GM18907 (cell line): Measurements from ENCODE around the gene PBX3.

ENCODE experiments used
- ATAC-seq: cut with Tn5 transposase; IDR thresholded peaks from one replicate; pipeline ENCODE4 v1.9.1; 2021; ENCODE audit warnings: mild to moderate bottlenecking, moderate library complexity; ENCODE audit not compliant: unreplicated experiment

Gene PBX3

DNA sequence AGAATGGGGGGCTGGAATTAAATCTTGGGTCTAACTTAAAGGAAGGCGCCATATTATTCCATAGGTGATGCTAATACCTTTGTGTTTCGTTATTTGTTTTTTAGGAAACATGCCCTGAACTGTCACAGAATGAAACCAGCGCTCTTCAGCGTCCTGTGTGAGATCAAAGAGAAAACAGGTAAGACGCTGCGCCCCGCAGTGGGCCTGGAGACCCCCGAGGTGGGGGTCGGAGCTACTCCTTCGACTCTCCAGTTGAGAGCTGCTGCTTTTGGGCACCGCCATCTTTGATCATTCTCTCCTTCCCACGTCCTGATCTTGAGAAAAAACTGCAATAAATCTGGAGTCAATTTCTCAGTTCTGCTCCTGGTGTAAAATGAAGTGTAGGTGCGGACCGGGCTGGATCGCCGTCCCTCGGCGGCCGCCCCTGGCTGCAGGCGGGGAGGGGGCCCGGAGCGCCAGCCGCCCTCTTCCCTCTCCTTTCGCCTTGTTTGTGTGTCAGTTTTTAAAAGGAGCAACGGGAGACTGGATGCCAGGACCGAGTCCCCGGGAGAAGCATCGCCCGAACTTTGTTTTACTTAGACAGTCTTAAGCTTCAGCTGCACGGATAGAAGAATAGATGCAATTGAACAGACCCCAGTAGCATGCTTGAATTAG lies 1.4 kb downstream of the PBX3 start:
- ATAC-seq: no peak

DNA sequence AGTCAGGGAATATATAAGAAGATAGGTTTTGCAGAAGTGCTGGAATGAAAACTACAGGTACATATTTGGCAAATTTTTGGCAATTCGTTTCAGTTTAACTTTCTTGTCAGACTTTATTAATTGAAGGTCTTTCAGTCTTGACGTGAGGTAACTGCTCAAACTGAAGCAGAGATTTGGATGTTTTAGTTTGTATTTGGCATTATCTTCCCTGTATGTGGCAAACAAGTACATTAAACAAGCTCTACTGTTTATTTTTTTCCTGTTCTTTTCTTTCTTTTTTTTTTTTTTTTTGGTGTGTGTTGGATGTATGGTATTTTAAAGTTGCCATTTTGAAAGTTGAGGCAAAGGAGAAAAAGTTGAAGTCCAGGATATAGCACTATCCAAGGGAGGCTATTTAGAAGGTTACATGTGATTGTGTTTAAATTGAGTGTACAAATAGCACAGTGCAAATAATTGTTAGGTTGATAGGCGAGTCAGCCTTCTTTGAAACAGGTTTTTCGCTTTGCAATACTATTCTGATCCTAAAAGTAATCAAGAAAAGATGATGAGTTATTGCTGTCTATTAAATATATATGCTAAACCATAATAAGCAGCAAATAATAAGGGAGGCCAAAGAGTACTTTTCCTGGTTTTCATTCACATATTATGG lies 2.2 kb downstream of the PBX3 start:
- ATAC-seq: no peak

DNA sequence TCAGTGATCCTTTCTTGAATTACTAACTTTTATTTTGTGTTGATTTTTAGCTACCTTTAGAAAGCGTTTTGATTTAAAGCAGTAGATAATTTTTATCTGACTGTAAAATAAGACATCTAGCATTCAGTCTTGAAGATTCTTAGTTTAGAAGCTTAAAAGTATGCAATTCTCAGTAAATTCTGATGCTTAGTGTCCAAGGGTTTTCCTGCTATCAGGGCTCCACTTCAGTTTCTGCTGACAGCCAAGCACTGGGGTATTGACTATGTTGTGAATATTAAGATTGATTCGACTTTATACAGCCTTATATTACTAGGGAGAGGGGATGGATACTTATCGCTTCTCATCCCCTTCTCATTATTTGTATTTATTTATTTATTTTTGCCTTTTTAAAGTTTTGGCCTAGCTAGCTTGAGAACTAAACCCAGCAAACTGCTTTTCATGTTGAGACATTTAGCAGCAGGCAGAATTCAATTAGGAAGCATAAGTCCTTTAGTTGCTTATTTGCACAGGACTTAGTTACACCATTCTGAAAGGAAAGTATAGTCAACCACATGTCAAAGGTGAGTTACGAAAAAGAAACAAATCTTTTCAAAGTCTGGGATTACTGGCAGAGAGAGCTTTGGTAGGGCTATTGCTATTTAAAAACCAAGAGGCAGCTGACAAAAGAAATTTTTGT lies 2.9 kb downstream of the PBX3 start:
- ATAC-seq: no peak

- no peak for ATAC-seq
Measured at GRCh38 chr9:125750627-125751011, 3.4 kb downstream of the PBX3 start.

- ATAC-seq: no peak
Measured at GRCh38 chr9:125752070-125752628, 5.0 kb downstream of the PBX3 start.

GRCh38 chr9:125754096-125754495 lies 6.9 kb downstream of the PBX3 start:
- no peak for ATAC-seq

DNA sequence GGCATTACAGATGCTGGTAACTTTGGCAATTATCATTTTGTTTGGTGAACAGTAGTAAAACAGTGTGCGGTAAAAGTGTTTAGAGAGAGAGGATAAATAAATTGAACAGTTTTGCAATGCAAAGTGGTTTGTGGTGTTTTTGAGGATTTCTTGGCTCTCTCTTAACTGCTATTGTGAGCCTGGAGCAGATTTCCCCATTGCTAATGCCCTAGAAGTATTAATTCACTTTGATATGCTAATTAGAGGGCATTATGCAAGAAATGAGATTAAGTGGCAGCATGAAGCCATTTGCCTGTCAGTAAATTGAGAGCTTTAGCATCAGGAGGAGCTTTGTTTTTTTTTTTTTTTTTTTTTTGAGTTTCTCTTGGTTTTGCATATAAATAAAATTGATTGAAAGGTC lies 8.2 kb downstream of the PBX3 start:
- no peak for ATAC-seq

- no peak for ATAC-seq
Measured at GRCh38 chr9:125756518-125756917, 9.3 kb downstream of the PBX3 start.

GRCh38 chr9:125757834-125758233 lies 10.7 kb downstream of the PBX3 start:
- no peak for ATAC-seq

- ATAC-seq: no peak
Measured at GRCh38 chr9:125758986-125759763, 12.0 kb downstream of the PBX3 start.

DNA sequence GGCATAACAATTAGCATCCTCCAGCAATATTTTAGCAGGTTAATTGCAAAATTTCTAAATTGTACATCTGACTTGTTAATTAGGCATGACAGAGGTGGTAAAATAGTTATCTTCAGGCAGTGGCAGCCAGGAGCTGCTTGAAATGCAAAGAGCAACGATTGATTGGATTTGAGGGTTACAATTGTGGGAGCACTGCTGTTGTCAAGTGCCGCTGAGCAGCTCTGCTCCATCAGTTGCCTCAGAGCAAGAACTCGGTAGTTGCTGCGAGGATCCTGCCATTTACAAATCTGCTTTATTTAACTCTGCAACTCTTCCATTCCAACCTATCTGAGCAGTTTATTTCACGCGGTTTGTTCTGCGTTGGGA lies 12.6 kb downstream of the PBX3 start:
- ATAC-seq: no peak

- ATAC-seq: no peak
Measured at GRCh38 chr9:125760537-125760936, 13.4 kb downstream of the PBX3 start.

DNA sequence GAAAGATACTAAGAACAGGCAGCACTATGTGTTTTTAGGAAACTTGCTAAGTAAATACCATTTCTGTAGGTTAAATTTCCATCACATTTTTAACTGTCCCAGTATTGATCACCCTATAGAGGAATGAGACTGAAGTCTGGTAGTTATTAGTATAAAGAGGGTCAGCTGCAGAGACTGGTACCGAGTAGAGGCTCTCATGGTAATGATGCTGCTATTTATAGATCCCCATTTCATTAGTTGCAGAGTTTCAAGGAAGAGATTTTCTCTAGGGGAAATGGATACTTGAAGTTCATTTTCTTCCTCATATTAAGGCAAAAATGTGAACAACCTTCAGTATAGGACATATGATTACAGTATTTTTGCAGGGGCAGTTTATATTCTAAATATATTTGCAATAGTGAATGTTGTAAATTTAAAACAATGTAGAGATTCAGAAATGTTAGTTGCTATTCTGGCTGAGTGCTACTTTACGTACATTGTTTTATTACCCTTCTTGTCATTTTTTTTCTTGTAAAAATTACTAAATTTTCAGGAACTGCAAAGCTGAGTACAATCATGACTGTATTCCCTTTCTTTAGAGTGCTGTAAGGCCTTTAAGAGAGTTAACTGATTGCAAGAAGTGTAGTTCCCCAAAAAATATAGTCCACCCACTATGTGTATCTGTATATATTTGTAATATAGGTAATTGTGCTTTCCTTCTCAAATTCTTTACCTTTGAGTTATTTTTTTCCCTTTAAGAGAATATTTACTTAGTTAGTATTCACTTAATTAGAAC lies 14.7 kb downstream of the PBX3 start:
- ATAC-seq: no peak

DNA sequence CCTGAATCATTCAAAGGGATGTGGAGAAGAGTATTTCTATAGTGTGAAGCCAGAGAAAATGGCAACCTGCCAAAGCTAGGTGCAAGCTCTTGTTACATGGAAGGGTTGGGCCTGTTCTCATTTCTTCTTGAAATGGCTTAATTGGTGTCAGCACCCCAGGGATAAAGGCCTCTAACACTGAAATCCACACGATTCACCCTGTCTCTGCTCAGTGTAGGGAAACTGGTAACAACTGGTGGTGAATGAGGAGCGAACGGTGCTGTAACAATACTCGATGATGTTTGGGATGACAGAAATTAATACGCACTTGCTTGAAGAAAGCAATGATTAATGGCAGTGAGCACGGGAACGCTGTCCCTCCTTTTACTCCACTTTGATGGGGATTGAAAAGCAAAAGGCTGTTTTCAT lies 16.2 kb downstream of the PBX3 start:
- ATAC-seq: no peak

- no peak for ATAC-seq
Measured at GRCh38 chr9:125764198-125764597, 17.0 kb downstream of the PBX3 start.

GRCh38 chr9:125766468-125767221 lies 19.5 kb downstream of the PBX3 start:
- no peak for ATAC-seq

DNA sequence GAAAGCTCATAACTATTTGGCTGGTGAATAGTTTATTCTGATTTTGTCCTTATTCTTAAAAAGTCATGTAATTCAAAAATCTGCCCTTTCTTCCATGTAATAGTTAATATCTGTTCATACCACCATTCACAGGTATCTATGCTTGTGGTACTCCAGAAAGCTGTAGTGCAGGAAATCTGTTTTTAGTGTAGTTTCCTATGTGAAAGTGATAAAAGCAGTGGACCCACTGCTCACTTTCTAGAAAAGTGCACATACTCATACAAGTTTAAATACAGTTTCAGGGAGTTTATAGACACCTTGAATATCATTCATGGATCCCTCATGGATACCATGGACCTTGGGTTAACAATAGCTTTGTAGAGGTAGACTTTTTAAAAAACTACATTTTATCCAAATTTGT lies 20.2 kb downstream of the PBX3 start:
- ATAC-seq: peak; percentile 53

DNA sequence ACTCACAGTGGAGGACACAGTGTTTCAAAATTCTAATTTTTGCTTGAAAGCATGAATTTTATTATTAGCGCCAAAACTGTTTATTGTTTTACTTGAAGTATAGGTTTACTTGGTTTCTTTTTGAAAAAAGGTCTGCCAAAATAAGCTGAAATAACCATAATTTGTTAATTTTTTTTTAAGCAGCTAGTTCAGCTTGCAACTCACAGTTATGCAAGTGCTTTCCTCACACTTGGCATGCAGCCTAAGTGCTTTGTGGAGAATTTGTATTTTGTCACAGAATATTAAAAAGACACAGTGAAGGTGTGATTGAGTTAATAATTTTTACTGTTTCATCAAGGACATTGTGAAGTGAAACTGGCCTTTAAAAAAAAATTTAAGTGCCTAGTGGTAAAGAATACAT lies 21.6 kb downstream of the PBX3 start:
- no peak for ATAC-seq

DNA sequence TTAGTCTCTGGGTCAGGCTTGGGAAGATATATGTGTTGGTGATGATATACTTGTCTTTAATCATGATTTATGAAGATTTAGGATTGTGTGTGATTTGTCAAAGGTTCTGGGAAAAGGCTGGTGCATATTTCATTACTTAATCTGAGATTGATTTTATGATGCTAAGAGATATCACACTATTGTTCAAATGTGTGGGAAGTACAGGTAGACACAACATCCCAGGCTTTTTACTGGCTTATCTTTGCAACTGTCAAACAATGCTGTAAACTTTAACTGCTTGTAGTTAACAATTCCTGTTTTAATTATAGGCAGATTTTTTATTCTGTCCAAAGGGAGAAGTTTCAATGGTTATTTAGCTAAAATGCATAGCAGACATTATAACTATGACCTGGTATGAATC lies 23.9 kb downstream of the PBX3 start:
- no peak for ATAC-seq

DNA sequence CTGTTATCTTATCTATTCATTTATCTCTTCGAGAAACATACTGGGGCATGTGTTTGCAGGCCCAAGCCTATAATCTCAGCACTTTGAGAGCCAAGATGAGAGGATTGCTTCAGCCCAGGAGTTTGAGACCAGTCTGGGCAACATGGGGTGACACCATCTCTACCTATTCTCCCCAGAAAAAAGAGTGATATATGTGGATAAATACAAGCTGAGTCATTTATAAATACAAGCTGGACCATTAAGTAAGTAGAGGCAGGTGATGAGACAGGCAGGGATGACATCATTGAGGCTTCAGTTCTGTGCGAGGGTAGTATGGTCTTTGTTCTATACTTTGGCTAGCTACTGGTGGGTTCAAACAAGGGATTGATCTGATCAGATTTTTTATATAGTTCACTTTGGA lies 25.6 kb downstream of the PBX3 start:
- ATAC-seq: no peak
